K562 (cell line): ENCODE data around the gene OR2B2. TPM values are rescaled to one million over a fixed set of nuclear protein-coding genes. Genes with fewer than 3 reads are reported as not detected.

Source experiments
- ARID3A ChIP-seq: IDR thresholded peaks from 2 replicates; pipeline ENCODE4 v1.6.1; 2012; ENCODE audit warnings: low read depth, low read length, improper control_type of control experiment, borderline replicate concordance
- FOS ChIP-seq: IDR thresholded peaks from 3 replicates; pipeline ENCODE4 v1.6.1; 2011; ENCODE audit not compliant: insufficient read length; ENCODE audit errors: extremely low read depth
- FOXK1 ChIP-seq: sonication (generic); formaldehyde crosslinking; IDR thresholded peaks from 2 replicates; pipeline ENCODE4 v1.8.0; 2022; ENCODE audit warnings: missing genetic modification reagents, mild to moderate bottlenecking, borderline replicate concordance
- GABPA ChIP-seq: fragments of 200-800 bp; sonication (Bioruptor generic); conservative IDR thresholded peaks from 2 replicates; pipeline ENCODE4 v1.6.1; 2016; ENCODE audit warnings: low read depth, missing genetic modification characterization, missing compliant biosample characterization
- HMGXB4 ChIP-seq: sonication (generic); formaldehyde crosslinking; IDR thresholded peaks from 2 replicates; pipeline ENCODE4 v1.8.1; 2023; ENCODE audit warnings: mild to moderate bottlenecking, missing genetic modification reagents
- KDM4B ChIP-seq, 2 experiments: fragments of 450-650 bp in 1 of 2; sonication (generic) in 1 of 2; IDR thresholded peaks; 2 replicates each; pipeline ENCODE4 v1.6.1; 2016 to 2017; ENCODE audit warnings: borderline replicate concordance in 2 of 2, antibody characterized with exemption in 1 of 2, low read depth in 1 of 2, mild to moderate bottlenecking in 1 of 2
- KLF16 ChIP-seq: IDR thresholded peaks from 2 replicates; pipeline ENCODE4 v1.6.1; 2016; ENCODE audit warnings: antibody characterized with exemption
- MBD2 ChIP-seq: sonication (generic); IDR thresholded peaks from 2 replicates; pipeline ENCODE4 v1.6.1; 2016; ENCODE audit warnings: low read depth, borderline replicate concordance
- MXD1 ChIP-seq: fragments of 250-450 bp; sonication (Bioruptor Pico); IDR thresholded peaks from 2 replicates; pipeline ENCODE4 v1.8.0; 2021; ENCODE audit warnings: borderline replicate concordance, mild to moderate bottlenecking, moderate library complexity; ENCODE audit not compliant: poor library complexity, severe bottlenecking
- NFE2 ChIP-seq: IDR thresholded peaks from 2 replicates; pipeline ENCODE4 v1.6.1; 2014; ENCODE audit warnings: antibody characterized with exemption, low read depth
- NR2F6 ChIP-seq: fragments of 450-650 bp; formaldehyde crosslinking; IDR thresholded peaks from 2 replicates; pipeline ENCODE4 v1.4.0; 2020; ENCODE audit warnings: mild to moderate bottlenecking
- PHTF2 ChIP-seq: fragments of 250-450 bp; sonication (Bioruptor Pico); IDR thresholded peaks from 2 replicates; pipeline ENCODE4 v1.5.0; 2021; ENCODE audit warnings: mild to moderate bottlenecking
- POLR2AphosphoS5 ChIP-seq: IDR thresholded peaks from 2 replicates; pipeline ENCODE4 v1.6.1; 2011; ENCODE audit warnings: mild to moderate bottlenecking, low read depth, low read length, moderate library complexity; ENCODE audit not compliant: control insufficient read depth, insufficient read depth
- RBBP5 ChIP-seq: fragments of 200-600 bp; sonication (generic); IDR thresholded peaks from 2 replicates; pipeline ENCODE4 v1.6.1; 2012; ENCODE audit warnings: borderline replicate concordance, mild to moderate bottlenecking, low read length, control low read depth, inconsistent platforms; ENCODE audit not compliant: insufficient read depth, poor library complexity, severe bottlenecking
- SMAD3 ChIP-seq: fragments of 450-650 bp; formaldehyde crosslinking; conservative IDR thresholded peaks from 2 replicates; pipeline ENCODE4 v1.4.0; 2020; ENCODE audit warnings: mild to moderate bottlenecking
- SUPT5H ChIP-seq: fragments of 450-650 bp; IDR thresholded peaks from 2 replicates; pipeline ENCODE4 v1.6.1; 2016
- YBX1 ChIP-seq: fragments of 450-650 bp; IDR thresholded peaks from 2 replicates; pipeline ENCODE4 v1.7.1; 2016; ENCODE audit warnings: mild to moderate bottlenecking
- ZNF57 ChIP-seq: fragments of 450-650 bp; formaldehyde crosslinking; IDR thresholded peaks from 2 replicates; pipeline ENCODE4 v1.4.0; 2020; ENCODE audit warnings: mild to moderate bottlenecking, moderate library complexity
- polyA plus RNA-seq, 8 experiments: library from polyadenylated mRNA; depleted of rRNA in 4 of 8; stranded (reverse) in 5 of 8; unstranded in 3 of 8; fragments of >200 nt; fragmentation: Nextera tagmentation in 2 of 8; fragmentation: Illumina TruSeq in 1 of 8; extraction: Ambion mirVana in 2 of 8; extraction: Trizol in 1 of 8; gene quantifications; 2 replicates each; pipeline versions ENCODE4 v1.2.1 to v1.2.3, GENCODE V29; 2011 to 2014; ENCODE audit warnings: inconsistent platforms in 1 of 8, missing spikeins in 1 of 8
- total RNA-seq, 7 experiments: library from RNA; depleted of rRNA in 6 of 7; stranded (reverse); fragments of >200 nt in 6 of 7; fragmentation: Illumina TruSeq in 2 of 7; extraction: Trizol in 2 of 7; gene quantifications; 2 replicates each; pipeline versions ENCODE4 v1.2.1 to v1.2.3, GENCODE V29; 2011 to 2021; ENCODE audit warnings: low replicate concordance in 1 of 7
- TF ChIP-seq, protein P1 (sequence below): fragments of 250-450 bp; sonication (Bioruptor Pico); IDR thresholded peaks from 2 replicates; pipeline ENCODE4 v1.5.0; 2021
- TF ChIP-seq, protein P2 (sequence below): fragments of 450-650 bp; IDR thresholded peaks from 2 replicates; pipeline ENCODE4 v1.6.1; 2016; ENCODE audit warnings: borderline replicate concordance

Gene OR2B2
- total and polyA plus RNA-seq, 9 of the 15 experiments (the other 6 are each of a cell fraction or from before 2014, with no cell fraction given), result 0.24 TPM; not detected in 8

DNA sequence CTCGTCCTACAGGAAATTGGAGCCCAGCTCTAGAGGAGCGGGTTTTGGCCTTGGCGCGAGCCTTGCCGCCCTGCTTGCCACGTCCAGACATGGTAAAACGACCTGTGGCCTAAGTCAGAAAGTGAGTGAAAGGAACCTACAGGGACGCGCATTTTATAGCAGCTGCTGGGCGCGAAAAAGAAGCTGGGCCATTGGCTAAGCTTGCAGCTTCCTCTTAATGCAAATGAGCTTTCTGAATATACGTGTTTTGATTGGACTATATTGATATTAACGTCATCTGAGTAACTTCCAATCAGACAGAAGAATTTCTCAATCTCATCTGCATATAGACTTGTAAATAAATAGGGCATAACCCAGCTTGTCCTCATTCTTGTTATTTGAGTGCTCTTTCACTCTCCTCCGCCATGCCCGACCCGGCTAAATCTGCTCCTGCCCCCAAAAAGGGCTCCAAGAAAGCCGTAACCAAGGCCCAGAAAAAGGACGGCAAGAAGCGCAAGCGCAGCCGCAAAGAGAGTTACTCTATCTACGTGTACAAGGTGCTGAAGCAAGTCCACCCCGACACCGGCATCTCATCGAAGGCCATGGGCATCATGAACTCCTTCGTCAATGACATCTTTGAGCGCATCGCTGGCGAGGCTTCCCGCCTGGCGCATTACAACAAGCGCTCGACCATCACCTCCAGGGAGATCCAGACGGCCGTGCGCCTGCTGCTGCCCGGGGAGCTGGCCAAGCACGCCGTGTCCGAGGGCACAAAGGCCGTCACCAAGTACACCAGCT lies 18.9 kb downstream of the OR2B2 start (continued):
- TF ChIP-seq ARID3A (0 out of 2 replicates have a peak, but pooled peaks have one; percentile 35), POLR2AphosphoS5 (peak; percentile 95), KDM4B (IDR thresholded peaks at IDR 0.05; ENCODE audit: borderline replicate concordance in 2 of 2, low read depth in 1 of 2) (peak in 1 of 2 experiments; percentile 91; a peak in 2 of 4 replicates), PHTF2 (CRISPR knock-in tag) (no peak), SMAD3 (CRISPR knock-in tag) (no peak), NR2F6 (CRISPR knock-in tag) (0 out of 2 replicates have a peak, but pooled peaks have one; percentile 57), ZNF57 (CRISPR knock-in tag) (no peak), RBBP5 (peak; percentile 74), MXD1 (CRISPR knock-in tag) (peak; percentile 8), FOS (peak; percentile 90), NFE2 (peak; percentile 16; the same call in 1 of the 2 replicates), YBX1 (no peak), HMGXB4 (CRISPR knock-in tag) (peak; percentile 90), KLF16 (no peak), FOXK1 (CRISPR knock-in tag) (no peak; the same call in 1 of the 2 replicates), SUPT5H (peak; percentile 100), GABPA (tag) (peak; percentile 58), MBD2 (peak; percentile 96)
- TF ChIP-seq, protein P1, sequence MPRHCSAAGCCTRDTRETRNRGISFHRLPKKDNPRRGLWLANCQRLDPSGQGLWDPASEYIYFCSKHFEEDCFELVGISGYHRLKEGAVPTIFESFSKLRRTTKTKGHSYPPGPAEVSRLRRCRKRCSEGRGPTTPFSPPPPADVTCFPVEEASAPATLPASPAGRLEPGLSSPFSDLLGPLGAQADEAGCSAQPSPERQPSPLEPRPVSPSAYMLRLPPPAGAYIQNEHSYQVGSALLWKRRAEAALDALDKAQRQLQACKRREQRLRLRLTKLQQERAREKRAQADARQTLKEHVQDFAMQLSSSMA (CRISPR knock-in tag), result peak; percentile 89
- TF ChIP-seq, protein P2, sequence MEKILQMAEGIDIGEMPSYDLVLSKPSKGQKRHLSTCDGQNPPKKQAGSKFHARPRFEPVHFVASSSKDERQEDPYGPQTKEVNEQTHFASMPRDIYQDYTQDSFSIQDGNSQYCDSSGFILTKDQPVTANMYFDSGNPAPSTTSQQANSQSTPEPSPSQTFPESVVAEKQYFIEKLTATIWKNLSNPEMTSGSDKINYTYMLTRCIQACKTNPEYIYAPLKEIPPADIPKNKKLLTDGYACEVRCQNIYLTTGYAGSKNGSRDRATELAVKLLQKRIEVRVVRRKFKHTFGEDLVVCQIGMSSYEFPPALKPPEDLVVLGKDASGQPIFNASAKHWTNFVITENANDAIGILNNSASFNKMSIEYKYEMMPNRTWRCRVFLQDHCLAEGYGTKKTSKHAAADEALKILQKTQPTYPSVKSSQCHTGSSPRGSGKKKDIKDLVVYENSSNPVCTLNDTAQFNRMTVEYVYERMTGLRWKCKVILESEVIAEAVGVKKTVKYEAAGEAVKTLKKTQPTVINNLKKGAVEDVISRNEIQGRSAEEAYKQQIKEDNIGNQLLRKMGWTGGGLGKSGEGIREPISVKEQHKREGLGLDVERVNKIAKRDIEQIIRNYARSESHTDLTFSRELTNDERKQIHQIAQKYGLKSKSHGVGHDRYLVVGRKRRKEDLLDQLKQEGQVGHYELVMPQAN, result peak; percentile 65; the same call in 1 of the 2 replicates
